Stimulated activated CD8-positive, alpha-beta memory T cell treated with anti-CD3 and anti-CD28 coated beads, Interleukin-15, amount 100 ng/mL, for 24 hours (primary cell): Measurements from ENCODE around the gene CTXND1.
"Not testable (repeated sequence)": the region's sequence is repeated elsewhere in the genome, so short reads cannot be mapped to it uniquely, and the experiment has no call there.

Experiments
- DNase-seq: peaks from one replicate; pipeline ENCODE4 v3.0.0-alpha.2; 2020; ENCODE audit warnings: low read depth

The CTXND1 gene

DNA sequence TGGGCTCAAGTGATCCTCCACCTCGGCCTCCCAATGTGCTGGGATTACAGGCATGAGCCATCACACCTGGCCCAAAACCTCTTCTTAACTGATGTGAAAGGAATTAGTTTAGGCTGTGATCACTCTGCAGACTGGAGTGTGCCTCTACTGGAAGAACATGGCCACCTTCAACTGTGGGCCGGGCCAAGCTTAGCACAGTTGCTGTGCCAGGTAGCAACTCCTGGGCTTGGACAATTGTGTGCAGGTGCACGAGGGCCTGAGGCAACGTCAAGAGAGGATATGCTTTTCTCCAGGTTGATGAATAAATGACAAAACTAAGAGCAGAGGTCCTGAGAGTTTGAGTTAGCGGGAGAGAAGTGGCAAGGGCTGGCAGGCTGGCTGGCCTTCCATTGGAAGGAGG, 92.7 kb downstream of the CTXND1 start:
- no peak for DNase-seq

DNA sequence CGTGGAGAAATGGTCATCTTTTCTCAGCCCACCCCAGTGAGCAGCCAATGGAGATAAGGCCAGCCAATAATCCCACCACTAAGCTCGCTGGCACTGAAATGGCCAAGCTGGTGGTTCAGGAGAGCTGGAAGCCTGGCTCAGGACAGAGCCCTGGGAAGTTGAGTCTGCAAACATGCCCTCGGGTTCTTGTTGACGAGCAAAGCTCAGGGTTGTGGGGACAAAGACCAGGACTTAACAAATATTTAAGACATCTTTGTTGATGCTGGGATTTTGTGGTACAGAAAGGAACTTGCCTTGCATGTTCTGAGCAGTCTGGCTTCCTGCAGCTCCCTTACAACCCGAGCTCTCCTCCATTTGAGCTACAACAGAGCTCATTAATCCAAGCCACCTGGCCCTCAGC, 94.8 kb downstream of the CTXND1 start:
- no peak for DNase-seq

DNA sequence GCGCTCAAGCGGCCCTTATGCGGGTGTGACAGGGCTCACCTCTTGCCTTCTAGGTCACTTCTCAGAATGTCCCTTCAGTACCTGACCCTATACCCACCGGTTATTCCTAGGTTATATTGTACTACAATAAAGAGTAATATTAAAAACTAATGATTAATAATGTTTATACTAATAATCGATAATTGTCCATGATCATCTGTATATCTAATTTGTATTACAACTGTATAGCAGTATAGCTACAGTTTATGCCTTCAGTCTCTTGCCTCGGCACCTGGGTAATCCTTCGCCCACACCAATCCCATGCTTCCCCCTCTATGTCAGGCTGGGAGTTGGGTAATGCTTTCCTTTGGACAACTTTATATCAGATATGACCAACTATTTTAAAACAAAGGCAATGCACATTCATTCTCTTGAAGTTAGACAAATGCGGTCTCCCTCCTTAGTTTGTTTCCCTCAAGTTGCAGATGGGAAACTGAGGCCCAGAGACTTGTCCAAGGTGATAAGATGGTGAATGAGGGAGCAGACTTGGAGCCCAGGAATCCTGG, 95.8 kb downstream of the CTXND1 start:
- DNase-seq, result no peak

DNA sequence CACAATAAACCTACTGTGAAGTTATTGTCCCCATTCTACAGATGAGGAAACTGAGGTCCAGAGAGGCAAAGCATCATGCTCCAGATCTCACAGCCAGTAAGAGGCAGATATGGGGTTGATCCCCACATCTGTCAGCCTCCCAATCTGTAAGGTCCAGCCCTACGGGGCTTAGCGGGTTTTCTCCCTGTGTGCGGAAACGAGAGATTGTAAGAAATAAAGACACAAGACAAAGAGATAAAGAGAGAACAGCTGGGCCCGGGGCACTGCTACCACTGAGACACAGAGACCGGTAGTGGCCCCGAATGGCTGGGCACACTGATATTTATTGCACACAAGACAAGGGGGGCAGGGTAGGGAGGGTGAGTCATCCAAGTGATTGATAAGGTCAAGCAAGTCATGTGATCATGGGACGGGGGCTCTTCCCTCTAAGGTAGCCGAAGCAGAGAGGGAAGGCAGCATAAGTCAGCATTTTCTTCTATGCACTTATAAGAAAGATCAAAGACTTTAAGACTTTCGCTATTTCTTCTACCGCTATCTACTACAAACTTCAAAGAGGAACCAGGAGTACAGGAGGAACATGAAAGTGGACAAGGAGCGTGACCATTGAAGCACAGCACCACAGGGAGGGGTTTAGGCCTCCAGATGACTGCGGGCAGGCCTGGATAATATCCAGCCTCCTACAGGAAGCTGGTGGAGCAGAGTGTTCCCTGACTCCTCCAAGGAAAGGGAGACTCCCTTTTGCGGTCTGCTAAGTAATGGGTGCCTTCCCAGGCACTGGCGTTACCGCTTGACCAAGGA, 96.4 kb downstream of the CTXND1 start:
- not testable (repeated sequence) for DNase-seq

DNA sequence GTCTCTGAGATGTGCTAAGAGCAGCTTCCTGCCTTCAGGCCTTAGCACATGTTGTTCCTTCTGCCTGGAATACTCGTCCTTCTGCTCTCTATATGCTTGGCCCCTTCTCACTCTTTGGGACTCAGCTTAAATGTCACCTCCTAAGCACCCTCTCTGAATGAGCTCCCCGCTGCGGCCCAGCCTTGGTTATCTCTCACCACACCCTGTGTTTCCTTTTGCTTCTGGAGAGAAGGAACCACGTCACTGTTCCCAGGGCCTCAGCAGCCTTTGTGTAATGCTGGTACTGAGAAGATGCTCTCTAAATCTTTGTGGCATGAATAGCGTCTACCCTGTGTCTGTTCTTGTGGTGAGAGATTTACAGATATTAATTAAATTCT, 97.0 kb downstream of the CTXND1 start:
- no peak for DNase-seq

DNA sequence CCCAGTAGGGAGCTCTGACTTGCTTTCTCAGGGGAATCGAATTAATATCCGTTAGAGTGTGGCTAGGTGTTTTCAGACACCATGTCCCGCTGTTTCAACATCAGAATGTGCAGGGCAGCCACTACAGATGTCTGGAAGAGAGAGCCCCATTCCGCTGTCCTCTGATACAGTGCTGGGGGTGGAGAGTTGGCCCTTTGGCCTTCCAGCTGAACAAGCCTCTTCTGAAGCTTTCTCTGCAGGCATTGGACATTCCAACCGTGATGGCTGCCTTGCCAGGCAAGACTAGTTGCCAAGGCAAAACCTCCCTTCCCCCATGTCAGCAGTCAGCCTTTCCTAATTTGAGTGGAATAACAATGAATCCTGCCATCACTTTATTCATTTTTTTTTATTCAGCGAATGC, 97.7 kb downstream of the CTXND1 start:
- no peak for DNase-seq

DNA sequence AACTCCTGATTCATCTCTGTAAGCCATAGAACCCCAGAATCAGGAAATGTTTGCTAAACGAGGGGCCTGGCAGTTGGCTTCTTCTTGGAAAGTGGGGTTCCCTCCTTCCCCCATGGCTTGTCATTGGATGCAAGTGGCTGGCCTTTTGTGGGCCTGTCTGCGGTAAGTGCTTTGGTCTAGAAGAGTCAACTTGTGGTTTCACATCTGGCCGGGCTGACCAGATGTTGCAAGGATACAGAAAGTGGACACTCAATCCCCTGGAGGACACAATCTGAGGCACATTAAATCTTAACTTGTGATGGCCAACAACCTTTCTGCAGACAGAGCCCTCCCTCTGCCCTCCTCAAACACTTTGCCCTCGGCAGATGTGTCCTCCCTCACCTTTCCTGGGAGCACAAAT, 98.1 kb downstream of the CTXND1 start:
- no peak for DNase-seq

DNA sequence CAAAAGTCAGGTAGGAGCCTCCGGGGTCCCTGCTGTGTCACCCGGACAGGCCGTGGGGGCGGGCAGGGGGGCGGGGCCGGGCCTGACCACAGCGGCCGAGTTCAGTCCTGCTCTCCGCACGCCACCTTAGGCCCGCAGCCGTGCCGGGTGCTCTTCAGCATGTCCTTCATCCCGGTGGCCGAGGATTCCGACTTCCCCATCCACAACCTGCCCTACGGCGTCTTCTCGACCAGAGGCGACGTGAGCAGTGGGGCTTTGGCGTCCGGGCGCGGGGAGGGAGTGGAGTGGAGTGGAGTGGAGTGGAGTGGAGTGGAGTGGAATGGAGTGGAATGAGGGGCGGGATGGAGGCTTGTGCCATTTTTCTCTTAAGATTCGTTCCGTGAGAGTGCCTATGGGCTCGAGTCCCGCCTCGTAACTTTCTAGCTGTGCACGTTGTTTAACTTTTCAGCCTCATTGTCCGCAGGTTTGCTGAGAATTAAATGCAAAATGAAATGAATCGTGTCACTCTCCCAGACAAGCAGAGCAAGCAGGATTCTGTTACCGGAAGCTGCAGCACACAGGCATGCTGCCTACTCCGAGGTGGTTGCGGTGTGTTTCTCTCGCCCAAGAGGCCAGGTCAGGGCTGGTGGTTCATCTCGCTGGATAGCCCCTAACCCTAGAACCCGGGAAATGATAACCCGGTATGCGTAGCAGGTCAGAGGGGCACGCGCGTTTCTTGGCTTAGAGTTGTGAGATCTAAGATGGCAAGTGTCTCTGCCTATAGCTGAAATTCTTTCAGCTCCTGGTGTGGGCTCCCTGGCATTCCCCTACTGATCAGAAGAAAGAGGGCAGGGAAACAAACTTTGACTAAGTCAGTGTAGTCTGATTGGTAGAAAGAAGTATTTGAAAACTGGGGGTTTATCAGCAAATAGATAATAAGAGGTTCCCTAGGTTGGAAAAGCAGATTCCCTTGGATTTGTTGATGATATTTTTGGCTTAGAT, 98.8 kb downstream of the CTXND1 start, which contains the start of gene FAH:
TSS of gene FAH (plus strand) at position 104 of the 981 bp plus-strand sequence. CDS start at position 160, 56 bp downstream.
- peak; percentile 8 for DNase-seq

DNA sequence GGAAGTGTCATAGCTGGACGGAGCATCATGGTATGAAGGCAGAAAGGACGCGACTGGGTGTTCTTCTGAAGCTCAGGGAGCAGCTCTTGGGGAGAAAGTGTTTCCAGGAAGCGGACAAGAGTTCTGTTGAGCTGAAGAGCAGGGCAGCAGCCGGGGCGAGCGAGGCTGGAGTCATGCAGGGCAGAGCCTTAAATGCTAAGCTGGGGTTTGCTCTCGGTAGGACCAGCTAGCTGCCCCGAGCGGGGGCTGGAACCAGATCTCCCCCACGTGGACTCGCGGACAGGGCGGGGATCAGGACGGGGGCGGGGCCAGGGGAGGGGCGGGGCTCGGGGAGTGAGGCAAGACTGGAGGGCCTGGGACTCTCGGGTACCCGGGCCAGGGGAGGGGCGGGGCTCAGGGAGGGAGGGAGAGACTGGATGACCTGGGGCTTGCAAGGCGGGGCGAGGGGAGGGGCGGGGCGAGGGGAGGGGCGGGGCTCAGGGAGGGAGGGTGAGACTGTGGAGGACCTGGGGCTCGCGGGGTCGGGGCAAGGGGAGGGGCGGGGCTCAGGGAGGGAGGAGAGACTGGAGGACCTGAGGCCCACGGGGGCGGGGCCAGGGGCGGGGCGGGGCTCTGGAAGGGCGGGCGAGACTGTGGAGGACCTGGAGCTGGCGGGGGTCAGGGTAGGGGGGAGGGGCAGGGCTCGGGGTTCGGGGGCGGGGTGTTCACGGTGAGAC, 99.7 kb downstream of the CTXND1 start:
- DNase-seq, result peak; percentile 73

DNA sequence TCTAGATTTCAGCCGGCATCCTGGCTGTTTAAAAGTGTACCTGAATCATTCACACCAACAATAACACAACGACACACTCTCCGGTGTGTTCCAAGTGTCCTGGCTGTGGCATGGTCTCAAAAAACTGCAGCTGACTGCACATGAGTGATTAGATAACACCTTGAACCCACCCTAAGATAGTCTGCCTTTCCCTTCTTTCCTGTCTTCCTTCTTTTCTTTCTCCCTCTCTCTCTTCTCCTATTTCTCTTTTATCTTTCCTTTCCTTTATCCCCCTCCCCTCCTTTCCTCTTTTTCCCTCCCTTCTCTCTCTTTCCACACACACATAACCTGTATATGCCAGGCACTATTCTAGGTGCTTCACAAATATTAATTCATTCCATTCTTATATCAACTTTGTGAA, 100.4 kb downstream of the CTXND1 start:
- DNase-seq, result no peak

DNA sequence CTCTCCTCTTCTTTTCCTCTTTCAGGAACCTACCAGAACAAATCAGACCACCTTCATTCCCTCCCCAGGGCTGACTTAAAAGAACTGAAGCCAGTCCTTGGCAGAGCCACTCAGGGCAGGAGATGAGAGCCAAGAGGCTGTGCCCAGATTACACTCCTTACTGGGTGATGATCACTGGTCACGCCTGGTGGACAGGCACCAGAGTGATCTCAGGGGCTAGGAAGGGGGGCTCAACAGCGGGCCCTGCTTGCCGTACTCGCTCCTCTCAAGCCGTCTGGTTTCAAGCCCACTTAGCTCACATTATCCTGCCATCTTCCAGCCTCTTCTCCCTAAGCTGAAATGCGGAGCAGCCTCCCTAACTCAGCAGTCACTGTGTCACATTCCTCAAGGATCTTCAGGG, 100.9 kb downstream of the CTXND1 start:
- no peak for DNase-seq
